Right lobe of liver (tissue), 6 donors: ENCODE results near the gene REV3L. TPM values are rescaled to one million over a fixed set of nuclear protein-coding genes. Genes with fewer than 3 reads are reported as not detected.

ENCODE experiments used
- ATAC-seq, 4 donors: fragments of 200-7000 bp; cut with Tn5 transposase; one replicate each; pipeline ENCODE4 v1.9.1; 2020; ENCODE audit warnings: mild to moderate bottlenecking in 4 of 4, moderate library complexity in 4 of 4
- DNase-seq, 3 donors: peaks; one replicate each; pipeline ENCODE4 v3.0.0-alpha.2; 2020
- H3K27ac ChIP-seq, 3 donors: fragments of 200-600 bp; one replicate each; pipeline ENCODE4 v1.8.0; 2022
- H3K27me3 ChIP-seq, 2 donors: fragments of 200-600 bp; one replicate each; pipeline ENCODE4 v1.8.0; 2022
- H3K36me3 ChIP-seq, 4 donors: fragments of 200-600 bp; sonication (generic) in 1 of 4; one replicate each; pipeline versions ENCODE4 v1.5.1 to v1.8.0; 2017 to 2022; ENCODE audit warnings: control low read depth in 1 of 4
- H3K4me1 ChIP-seq, 4 donors: fragments of 200-600 bp; sonication (generic) in 1 of 4; one replicate each; pipeline versions ENCODE4 v1.5.1 to v1.8.0; 2017 to 2022; ENCODE audit warnings: control low read depth in 1 of 4
- H3K4me3 ChIP-seq, 3 donors: fragments of 200-600 bp; one replicate each; pipeline ENCODE4 v1.8.0; 2022
- H3K9me3 ChIP-seq, 4 donors: fragments of 200-600 bp; sonication (generic) in 1 of 4; one replicate each; pipeline versions ENCODE4 v1.5.1 to v1.8.0; 2017 to 2022; ENCODE audit warnings: control low read depth in 1 of 4
- CTCF ChIP-seq, 4 donors: fragments of 200-600 bp in 3 of 4; fragments of 450-650 bp in 1 of 4; IDR thresholded peaks; one replicate each; pipeline versions ENCODE4 v1.5.1 to v1.8.0; 2016 to 2022; ENCODE audit warnings: antibody characterized with exemption in 4 of 4, mild to moderate bottlenecking in 2 of 4
- POLR2A ChIP-seq: fragments of 450-650 bp; IDR thresholded peaks from one replicate; pipeline ENCODE4 v1.6.1; 2017; ENCODE audit warnings: antibody characterized with exemption, mild to moderate bottlenecking
- WGBS: methylation state at CpG from one replicate; pipeline ENCODE4 v1.1.6; 2018; ENCODE audit warnings: low coverage, low lambda C conversion rate; ENCODE audit not compliant: insufficient coverage; ENCODE audit errors: missing lambda C conversion rate; 5-methylcytosine and 5-hydroxymethylcytosine counted together
- intact Hi-C, 2 donors: fragments of 100-400 bp; cut with DNase I; formaldehyde crosslinking; loops; one replicate each; pipeline versions ENCODE4 v1.11.2 to v1.14.1; 2022
- total RNA-seq, 6 experiments: library from RNA; depleted of rRNA in 2 of 6; stranded (reverse); fragments of >200 nt in 2 of 6; fragmentation: NEBNext Ultra II Directional in 3 of 6; extraction: Animal tissue kit (Norgen Biotek cat#: 25700) in 3 of 6; gene quantifications; one replicate each; pipeline versions ENCODE4 v1.1.0 to v1.2.4, GENCODE V29; 2016 to 2023
- donor health status: DM: no; HTN: yes; CAD: no.
- donor health status: DM: no; HTN: no; CAD: no.
- donor health status: DM: no; HTN: no; CAD: no.
- donor health status: DM: no; HTN: yes; CAD: no.
- donor health status: DM: no; HTN: yes; CAD: no.

Gene REV3L
- total RNA-seq, 6 experiments from 2014 or later = 9.3 to 21.4 (median 12.5) TPM

- no peak for ATAC-seq
- 93% methylated on average over 1 of the region's 1 CpG for WGBS
- Histone ChIP-seq H3K27me3 (no peaks in the 10 kb centered on the region), H3K9me3 (no peaks in the 10 kb centered on the region), H3K4me3 (no peak overlapping the region), H3K36me3 (peaks cover 0 to 19% (median under 1%) of the 10 kb centered on the region in 4 donors), H3K27ac (no peak overlapping the region), H3K4me1 (no peaks in the 10 kb centered on the region)
- no peak for DNase-seq
- intact Hi-C loops = no loop called here
- TF ChIP-seq CTCF (IDR thresholded peaks at IDR 0.05) (no peak), POLR2A (no peak)
Observed at GRCh38 chr6:111381728-111382127, 101.3 kb downstream of the REV3L start.

- no peak overlapping the region for H3K27ac ChIP-seq
- H3K4me3 ChIP-seq = no peak overlapping the region
- no peak for TF ChIP-seq POLR2A
- TF ChIP-seq CTCF (IDR thresholded peaks at IDR 0.05) = no peak
- intact Hi-C loops = no loop called here
- no peaks in the 10 kb centered on the region for H3K9me3 ChIP-seq
- DNase-seq (no peak), ATAC-seq (no peak)
- H3K4me1 ChIP-seq = no peaks in the 10 kb centered on the region
- peaks cover 0 to 25% (median 3%) of the 10 kb centered on the region in 4 donors for H3K36me3 ChIP-seq
- no peaks in the 10 kb centered on the region for H3K27me3 ChIP-seq
Observed at GRCh38 chr6:111381123-111381522, 101.9 kb downstream of the REV3L start.

GRCh38 chr6:111379831-111380230 is 103.2 kb downstream of the REV3L start:
- peaks cover 0 to 32% (median 3%) of the 10 kb centered on the region in 4 donors for H3K36me3 ChIP-seq
- no peak for DNase-seq
- H3K4me1 ChIP-seq = no peaks in the 10 kb centered on the region
- no peak overlapping the region for H3K4me3 ChIP-seq
- no peaks in the 10 kb centered on the region for H3K9me3 ChIP-seq
- H3K27me3 ChIP-seq = no peaks in the 10 kb centered on the region
- intact Hi-C loops = no loop called here
- no peak for TF ChIP-seq CTCF (IDR thresholded peaks at IDR 0.05)
- no peak for TF ChIP-seq POLR2A
- WGBS = 94% methylated on average over 2 of the region's 2 CpGs
- ATAC-seq = no peak
- H3K27ac ChIP-seq = no peak overlapping the region

- H3K36me3 ChIP-seq = peaks cover 0 to 32% (median 3%) of the 10 kb centered on the region in 4 donors
- no peak for ATAC-seq
Observed at GRCh38 chr6:111379302-111379701, 103.7 kb downstream of the REV3L start.

More at GRCh38 chr6:111379302-111379701, 103.7 kb downstream of the REV3L start:
- H3K27ac ChIP-seq = no peak overlapping the region
- no peak overlapping the region for H3K4me3 ChIP-seq
- no peaks in the 10 kb centered on the region for H3K4me1 ChIP-seq
- DNase-seq = no peak
- H3K27me3 ChIP-seq = no peaks in the 10 kb centered on the region
- TF ChIP-seq POLR2A (no peak), CTCF (IDR thresholded peaks at IDR 0.05) (no peak)
- no peaks in the 10 kb centered on the region for H3K9me3 ChIP-seq
- intact Hi-C loops = no loop called here
